DMS 273 treated with DMSO at 0.1 percent for 48 hours (cell line): Measurements from ENCODE around the gene MGMT.

ENCODE experiments used
- DNase-seq: peaks from one replicate; lab custom pipeline; 2025; lab: John Stamatoyannopoulos, UW

MGMT gene

GRCh38 chr10:129800796-129801340 lies 333.8 kb downstream of the MGMT start:
- no peak for DNase-seq

- DNase-seq: no peak
Measured at GRCh38 chr10:129807211-129807610, 340.2 kb downstream of the MGMT start.

- DNase-seq: no peak
Measured at GRCh38 chr10:129808092-129808983, 341.3 kb downstream of the MGMT start.

GRCh38 chr10:129809431-129809830 lies 342.4 kb downstream of the MGMT start:
- no peak for DNase-seq

GRCh38 chr10:129809841-129810240 lies 342.8 kb downstream of the MGMT start:
- DNase-seq: no peak

- no peak for DNase-seq
Measured at GRCh38 chr10:129811208-129811607, 344.2 kb downstream of the MGMT start.

GRCh38 chr10:129812398-129812797 lies 345.4 kb downstream of the MGMT start:
- DNase-seq: no peak

GRCh38 chr10:129814681-129815646 lies 347.9 kb downstream of the MGMT start:
- DNase-seq: no peak

- DNase-seq: no peak
Measured at GRCh38 chr10:129815898-129816655, 349.0 kb downstream of the MGMT start.

- DNase-seq: no peak
Measured at GRCh38 chr10:129816656-129817045, 349.6 kb downstream of the MGMT start.
